Colonic mucosa (tissue), 4 donors: Measurements from ENCODE around the gene PALMD. TPM values are rescaled to one million over a fixed set of nuclear protein-coding genes. Genes with fewer than 3 reads are reported as not detected.

Experiments
- DNase-seq: peaks from one replicate; pipeline ENCODE4 v3.0.0-alpha.2; 2020
- H3K27ac ChIP-seq: fragments of 200-600 bp; one replicate; pipeline ENCODE4 v1.8.0; 2021
- H3K27me3 ChIP-seq: fragments of 200-600 bp; one replicate; pipeline ENCODE4 v1.8.0; 2021
- H3K36me3 ChIP-seq: fragments of 200-600 bp; one replicate; pipeline ENCODE4 v1.8.0; 2021
- H3K4me1 ChIP-seq: fragments of 200-600 bp; one replicate; pipeline ENCODE4 v1.8.0; 2021; ENCODE audit warnings: mild to moderate bottlenecking
- H3K4me3 ChIP-seq: fragments of 200-600 bp; one replicate; pipeline ENCODE4 v1.8.0; 2021
- H3K9ac ChIP-seq, 2 donors: one replicate each; pipeline ENCODE4 v1.7.0; 2013; ENCODE audit warnings: control low read depth in 2 of 2, low read depth in 2 of 2, low read length in 2 of 2
- H3K9me3 ChIP-seq: fragments of 200-600 bp; one replicate; pipeline ENCODE4 v1.8.0; 2021
- intact Hi-C: fragments of 100-400 bp; cut with DNase I; formaldehyde crosslinking; loops from one replicate; pipeline ENCODE4 v1.14.1; 2022
- total RNA-seq, 2 donors: library from RNA; stranded (reverse); fragmentation: NEBNext Ultra II Directional in 1 of 2; extraction: Animal tissue kit (Norgen Biotek cat#: 25700) in 1 of 2; gene quantifications; one replicate each; pipeline ENCODE4 v1.2.1, GENCODE V29; 2021
- TF ChIP-seq, protein P1 (sequence below): fragments of 200-600 bp; IDR thresholded peaks from one replicate; pipeline ENCODE4 v1.8.0; 2022; ENCODE audit warnings: antibody characterized with exemption, mild to moderate bottlenecking
- donor health status: healthy.
- donor health status: DM: no; HTN: no; CAD: no.
- donor health status: DM: no; HTN: no; CAD: no.

The PALMD gene
- total RNA-seq, 2 donors from 2014 or later: 1.4 to 2.2 TPM

DNA sequence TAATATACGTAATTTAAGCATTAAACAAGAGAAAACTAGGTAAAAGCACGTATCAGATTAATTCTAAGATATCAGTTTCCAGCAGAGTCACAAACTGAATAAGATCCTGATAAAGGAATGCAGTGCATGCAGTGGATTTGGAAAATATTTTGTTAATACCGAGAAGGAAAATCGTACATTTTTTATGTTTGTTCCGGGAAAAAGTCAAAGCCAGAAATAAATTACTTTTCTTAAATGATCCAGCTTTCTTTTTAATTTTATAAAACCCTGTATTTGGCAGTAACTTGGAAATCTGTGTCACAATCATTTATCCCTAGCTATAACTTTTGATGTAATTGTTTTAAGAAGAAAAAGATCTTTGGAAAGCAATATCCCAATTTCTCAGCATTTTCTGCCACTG, 955 bp downstream of the PALMD start:
- H3K9me3 ChIP-seq: no peaks in the 10 kb centered on the region
- no peak overlapping the region for H3K4me3 ChIP-seq
- intact Hi-C loops: no loop called here
- H3K36me3 ChIP-seq: no peaks in the 10 kb centered on the region
- TF ChIP-seq, protein P1, sequence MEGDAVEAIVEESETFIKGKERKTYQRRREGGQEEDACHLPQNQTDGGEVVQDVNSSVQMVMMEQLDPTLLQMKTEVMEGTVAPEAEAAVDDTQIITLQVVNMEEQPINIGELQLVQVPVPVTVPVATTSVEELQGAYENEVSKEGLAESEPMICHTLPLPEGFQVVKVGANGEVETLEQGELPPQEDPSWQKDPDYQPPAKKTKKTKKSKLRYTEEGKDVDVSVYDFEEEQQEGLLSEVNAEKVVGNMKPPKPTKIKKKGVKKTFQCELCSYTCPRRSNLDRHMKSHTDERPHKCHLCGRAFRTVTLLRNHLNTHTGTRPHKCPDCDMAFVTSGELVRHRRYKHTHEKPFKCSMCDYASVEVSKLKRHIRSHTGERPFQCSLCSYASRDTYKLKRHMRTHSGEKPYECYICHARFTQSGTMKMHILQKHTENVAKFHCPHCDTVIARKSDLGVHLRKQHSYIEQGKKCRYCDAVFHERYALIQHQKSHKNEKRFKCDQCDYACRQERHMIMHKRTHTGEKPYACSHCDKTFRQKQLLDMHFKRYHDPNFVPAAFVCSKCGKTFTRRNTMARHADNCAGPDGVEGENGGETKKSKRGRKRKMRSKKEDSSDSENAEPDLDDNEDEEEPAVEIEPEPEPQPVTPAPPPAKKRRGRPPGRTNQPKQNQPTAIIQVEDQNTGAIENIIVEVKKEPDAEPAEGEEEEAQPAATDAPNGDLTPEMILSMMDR: no peak
- no peaks in the 10 kb centered on the region for H3K4me1 ChIP-seq
- no peak overlapping the region for H3K27ac ChIP-seq
- H3K9ac ChIP-seq: no peak overlapping the region
- H3K27me3 ChIP-seq: no peaks in the 10 kb centered on the region
- DNase-seq: no peak

DNA sequence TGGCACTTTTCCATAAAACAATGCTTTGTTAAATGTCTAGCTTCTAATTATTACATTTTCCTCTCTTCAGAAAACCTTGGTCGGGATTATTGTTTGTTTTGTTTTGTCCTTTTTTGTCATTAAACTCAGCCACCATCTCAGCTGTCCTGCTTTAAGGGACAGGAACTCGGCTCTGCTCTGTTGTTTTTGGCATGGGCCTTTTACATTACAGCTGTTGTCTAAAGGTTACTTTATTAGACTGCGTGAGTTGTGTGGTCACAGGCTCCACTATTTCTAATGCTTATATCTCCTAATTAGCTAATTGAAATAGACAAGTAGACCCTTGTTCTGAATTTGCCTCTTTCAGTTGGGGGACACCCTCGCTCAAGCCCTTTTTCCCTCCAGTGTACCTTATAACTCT, 1.6 kb downstream of the PALMD start:
- TF ChIP-seq, protein P1: no peak
- Histone ChIP-seq H3K4me3 (no peak overlapping the region), H3K27me3 (no peaks in the 10 kb centered on the region), H3K4me1 (no peaks in the 10 kb centered on the region), H3K9ac (no peak overlapping the region), H3K27ac (no peak overlapping the region), H3K9me3 (no peaks in the 10 kb centered on the region), H3K36me3 (no peaks in the 10 kb centered on the region)
- intact Hi-C loops: no loop called here
- DNase-seq: no peak

DNA sequence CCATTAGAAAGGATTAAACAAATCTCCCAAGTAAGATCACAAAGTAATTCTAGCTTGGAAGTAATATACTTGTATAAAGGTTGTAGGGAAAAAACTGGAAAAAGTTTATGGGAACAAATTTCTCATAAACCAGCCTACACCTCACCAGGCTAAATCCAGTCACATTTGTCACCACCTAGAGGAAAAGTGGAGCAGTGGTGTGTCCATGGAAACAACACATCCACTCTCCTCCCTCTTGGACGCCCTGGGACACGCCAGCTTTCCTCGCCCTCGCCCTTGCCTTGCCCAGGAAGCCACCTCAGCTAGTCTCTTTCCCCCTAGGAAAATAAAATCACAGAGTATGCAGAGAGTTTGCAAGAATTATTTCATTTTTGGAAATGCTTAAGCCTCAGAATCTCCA, 2.2 kb downstream of the PALMD start:
- Histone ChIP-seq H3K4me1 (no peaks in the 10 kb centered on the region), H3K9me3 (no peaks in the 10 kb centered on the region), H3K4me3 (no peak overlapping the region), H3K36me3 (no peaks in the 10 kb centered on the region), H3K27me3 (no peaks in the 10 kb centered on the region), H3K27ac (no peak overlapping the region), H3K9ac (no peak overlapping the region)
- intact Hi-C loops: no loop called here
- TF ChIP-seq, protein P1: no peak
- no peak for DNase-seq

DNA sequence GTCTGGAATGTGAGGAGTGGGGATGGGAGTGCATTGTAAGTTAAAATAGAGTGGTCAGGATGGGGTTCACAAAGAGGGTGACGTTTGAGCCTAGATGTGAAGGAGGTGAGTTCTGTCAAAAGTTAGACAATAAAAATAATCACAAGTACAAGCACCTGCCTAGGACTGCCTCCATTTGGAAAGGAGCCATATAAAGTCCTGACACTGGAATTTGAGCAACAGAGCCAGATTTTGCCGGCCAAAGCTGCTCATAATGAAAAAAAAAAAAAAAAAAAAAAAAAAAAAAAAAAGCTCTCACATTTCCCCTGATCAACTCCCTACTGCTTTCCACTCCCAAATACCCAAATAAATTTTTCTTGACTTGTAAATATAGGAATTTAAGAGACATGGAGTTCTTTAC, 4.1 kb downstream of the PALMD start:
- TF ChIP-seq, protein P1: no peak
- DNase-seq: no peak
- H3K4me1 ChIP-seq: no peaks in the 10 kb centered on the region
- H3K27ac ChIP-seq: no peak overlapping the region
- no peak overlapping the region for H3K9ac ChIP-seq
- no peaks in the 10 kb centered on the region for H3K27me3 ChIP-seq
- H3K4me3 ChIP-seq: no peak overlapping the region
- H3K9me3 ChIP-seq: no peaks in the 10 kb centered on the region
- intact Hi-C loops: no loop called here
- H3K36me3 ChIP-seq: no peaks in the 10 kb centered on the region

DNA sequence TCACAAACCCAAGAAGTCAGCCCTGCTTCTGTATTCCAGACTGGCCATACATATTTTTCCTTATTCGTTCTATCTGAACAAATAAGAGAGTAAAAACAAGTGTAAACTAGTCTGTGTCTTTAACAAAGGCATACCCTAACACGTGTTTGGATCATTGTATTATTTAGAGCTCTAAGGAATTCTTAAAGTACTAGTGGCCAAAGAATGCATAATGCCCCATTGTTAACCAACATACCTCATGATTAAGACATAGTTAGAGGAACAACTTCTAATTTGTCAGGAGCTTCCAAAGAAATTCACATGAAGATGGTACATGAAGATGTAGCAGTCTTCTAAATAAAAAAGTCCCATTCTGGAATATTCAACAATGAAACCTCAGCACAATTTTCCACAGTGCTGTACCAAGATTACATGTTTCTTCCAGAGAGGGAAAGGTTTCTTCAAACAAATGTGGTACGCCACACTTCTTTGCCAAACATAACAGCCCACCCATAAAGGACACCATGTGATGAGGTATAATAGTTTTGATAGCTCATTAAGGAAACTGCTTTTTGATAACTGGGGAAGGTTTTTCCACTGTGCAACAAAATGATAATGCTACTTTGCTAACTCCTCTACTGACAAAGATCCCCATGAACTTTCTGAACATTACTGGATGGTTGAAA, 5.0 kb downstream of the PALMD start:
- Histone ChIP-seq H3K27ac (no peak overlapping the region), H3K9ac (no peak overlapping the region)

More for the DNA sequence above, 5.0 kb downstream of the PALMD start:
- Histone ChIP-seq H3K4me3 (no peak overlapping the region), H3K4me1 (no peaks in the 10 kb centered on the region), H3K27me3 (no peaks in the 10 kb centered on the region), H3K36me3 (no peaks in the 10 kb centered on the region), H3K9me3 (no peaks in the 10 kb centered on the region)
- TF ChIP-seq, protein P1: no peak
- no peak for DNase-seq
- intact Hi-C loops: no loop called here
